ENCODE results near the gene PHRF1. TPM values are rescaled to one million over a fixed set of nuclear protein-coding genes. Genes with fewer than 3 reads are reported as not detected.

PHRF1 gene
- total RNA-seq, 1 experiment from 2014 or later = 48.9 TPM

GRCh38 chr11:614623-615503 is 38.6 kb downstream of the PHRF1 start:
- Histone ChIP-seq H3K79me1 (ENCODE audit: insufficient read depth, low read depth, low read length, poor library complexity, severe bottlenecking) (no peaks in the 10 kb centered on the region), H2AK5ac (ENCODE audit: insufficient read length, low read length) (no peak overlapping the region), H2BK12ac (ENCODE audit: insufficient read length, low read depth, low read length) (no peak overlapping the region), H3K27ac (ENCODE audit: insufficient read length, low read depth, low read length) (no peak overlapping the region), H4K8ac (replicated peaks; ENCODE audit: insufficient read length, low read depth, low read length) (no peak overlapping the region), H2AFZ (ENCODE audit: low read length) (no peak overlapping the region), H3K79me2 (ENCODE audit: insufficient read depth, low read length) (no peaks in the 10 kb centered on the region), H3K23ac (ENCODE audit: insufficient read length, low read depth, low read length) (no peak overlapping the region), H2BK5ac (ENCODE audit: insufficient read length, low read length) (no peak overlapping the region), H3K9ac (ENCODE audit: extremely low read depth, insufficient read length, low read length) (no peak overlapping the region), H3K9me3 (ENCODE audit: control insufficient read depth, low read depth, low read length) (no peaks in the 10 kb centered on the region), H3T11ph (ENCODE audit: low read length) (no peak overlapping the region), H2BK15ac (ENCODE audit: low read depth, low read length) (no peak overlapping the region), H3K4me1 (ENCODE audit: insufficient read depth, low read length) (no peaks in the 10 kb centered on the region), H3K14ac (ENCODE audit: insufficient read depth, low read length) (no peak overlapping the region), H3K27me3 (ENCODE audit: insufficient read depth, low read length) (no peaks in the 10 kb centered on the region), H3K23me2 (ENCODE audit: insufficient read length, low read depth, low read length, poor library complexity, severe bottlenecking) (peaks cover 4% of the 10 kb centered on the region), H3K18ac (ENCODE audit: insufficient read length, low read depth, low read length) (no peak overlapping the region), H4K5ac (ENCODE audit: insufficient read length, low read depth, low read length) (no peak overlapping the region), H2BK20ac (ENCODE audit: low read depth, low read length, poor library complexity, severe bottlenecking) (no peak overlapping the region), H2BK120ac (ENCODE audit: low read depth, low read length, poor library complexity, severe bottlenecking) (no peak overlapping the region), H3K56ac (ENCODE audit: insufficient read length, low read depth, low read length) (no peak overlapping the region), H3K4me2 (ENCODE audit: insufficient read depth, insufficient read length, low read length) (peak overlapping the region; percentile 35), H4K20me1 (ENCODE audit: control insufficient read depth, insufficient read depth, insufficient read length) (no peaks in the 10 kb centered on the region), H3K4ac (ENCODE audit: low read depth, low read length) (no peak overlapping the region), H4K91ac (ENCODE audit: insufficient read length, low read depth, low read length) (no peak overlapping the region)
- TF ChIP-seq CTCF (conservative IDR thresholded peaks at IDR 0.05) = no peak
- no peak for DNase-seq
- Mint-ChIP-seq H3K4me3 (peak overlapping the region; percentile 73 to 82), H3K27me3 (ENCODE audit: low read depth) (no peaks in the 10 kb centered on the region), H3K9me3 (no peaks in the 10 kb centered on the region), H3K27ac (peak overlapping the region in 2 of 3 experiments; percentile 89 to 94; a peak in 3 of 7 replicates), H3K4me1 (peaks cover 4 to 6% of the 10 kb centered on the region in 2 experiments; a peak in 3 of 4 replicates), H3K36me3 (ENCODE audit: insufficient read depth in 1 of 3, low read depth in 3 of 3) (peaks cover 3 to 26% (median 24%) of the 10 kb centered on the region in 3 experiments; a peak in 6 of 7 replicates)
- WGBS (ENCODE audit: extremely low coverage, insufficient read length, low lambda C conversion rate) = no CpG with 5 or more reads among the region's 68 CpGs
